HepG2 (cell line): ENCODE results near the gene OAT. TPM values are rescaled to one million over a fixed set of nuclear protein-coding genes. Genes with fewer than 3 reads are reported as not detected.

Experiments used
- CSRNP1 ChIP-seq: sonication (generic); formaldehyde crosslinking; IDR thresholded peaks from 2 replicates; pipeline ENCODE4 v1.8.1; 2023; ENCODE audit warnings: mild to moderate bottlenecking, missing genetic modification reagents
- FOXP4 ChIP-seq: sonication (generic); formaldehyde crosslinking; IDR thresholded peaks from 2 replicates; pipeline ENCODE4 v1.4.0; 2020; ENCODE audit warnings: missing genetic modification reagents
- ISX ChIP-seq: sonication (generic); formaldehyde crosslinking; conservative IDR thresholded peaks from 2 replicates; pipeline ENCODE4 v1.5.0; 2020; ENCODE audit warnings: missing genetic modification reagents
- KLF9 ChIP-seq: IDR thresholded peaks from 2 replicates; pipeline ENCODE4 v1.6.1; 2016; ENCODE audit warnings: low read depth
- RFX3 ChIP-seq: IDR thresholded peaks from 2 replicates; pipeline ENCODE4 v1.6.1; 2016; ENCODE audit warnings: missing biosample characterization, missing genetic modification reagents
- TGIF2 ChIP-seq: IDR thresholded peaks from 2 replicates; pipeline ENCODE4 v1.6.1; 2016; ENCODE audit warnings: control low read depth, missing compliant biosample characterization
- XBP1 ChIP-seq: sonication (generic); formaldehyde crosslinking; IDR thresholded peaks from 2 replicates; pipeline ENCODE4 v1.5.0; 2020; ENCODE audit warnings: missing genetic modification reagents
- ZNF441 ChIP-seq: sonication (generic); formaldehyde crosslinking; IDR thresholded peaks from 2 replicates; pipeline ENCODE4 v1.7.0; 2021; ENCODE audit warnings: missing genetic modification reagents, borderline replicate concordance
- ZNF512 ChIP-seq: sonication (generic); formaldehyde crosslinking; IDR thresholded peaks from 2 replicates; pipeline ENCODE4 v1.4.0; 2020; ENCODE audit warnings: mild to moderate bottlenecking, missing genetic modification reagents
- polyA plus RNA-seq, 8 experiments: library from polyadenylated mRNA; depleted of rRNA in 3 of 8; stranded (reverse) in 7 of 8; unstranded in 1 of 8; fragments of >200 nt; fragmentation: Illumina TruSeq in 4 of 8; extraction: Trizol in 4 of 8; gene quantifications; 2 replicates each; pipeline versions ENCODE4 v1.2.1 to v1.2.3, GENCODE V29; 2011 to 2016; ENCODE audit warnings: low read depth in 4 of 8, missing spikeins in 1 of 8, mixed read lengths in 1 of 8; ENCODE audit not compliant: insufficient read depth in 1 of 8
- total RNA-seq, 5 experiments: library from RNA; depleted of rRNA; stranded (reverse); fragments of >200 nt; fragmentation: Illumina TruSeq; extraction: Trizol; gene quantifications; 2 replicates each; pipeline ENCODE4 v1.2.3, GENCODE V29; 2016; ENCODE audit warnings: low read depth in 1 of 5
- TF ChIP-seq, protein P1 (sequence below): sonication (generic); formaldehyde crosslinking; IDR thresholded peaks from 2 replicates; pipeline ENCODE4 v1.4.0; 2020; ENCODE audit warnings: missing genetic modification reagents, borderline replicate concordance
- TF ChIP-seq, protein P2 (sequence below): sonication (generic); formaldehyde crosslinking; IDR thresholded peaks from 2 replicates; pipeline ENCODE4 v1.5.1; 2020; ENCODE audit warnings: mild to moderate bottlenecking, missing genetic modification reagents, borderline replicate concordance
- TF ChIP-seq, protein P3 (sequence below): sonication (generic); formaldehyde crosslinking; IDR thresholded peaks from 2 replicates; pipeline ENCODE4 v1.4.0; 2020; ENCODE audit warnings: missing genetic modification reagents, borderline replicate concordance

The OAT gene
- total and polyA plus RNA-seq, 2 of the 13 experiments (the other 11 are each of a cell fraction or from before 2014, with no cell fraction given), result 87.8 to 96.7 TPM

DNA sequence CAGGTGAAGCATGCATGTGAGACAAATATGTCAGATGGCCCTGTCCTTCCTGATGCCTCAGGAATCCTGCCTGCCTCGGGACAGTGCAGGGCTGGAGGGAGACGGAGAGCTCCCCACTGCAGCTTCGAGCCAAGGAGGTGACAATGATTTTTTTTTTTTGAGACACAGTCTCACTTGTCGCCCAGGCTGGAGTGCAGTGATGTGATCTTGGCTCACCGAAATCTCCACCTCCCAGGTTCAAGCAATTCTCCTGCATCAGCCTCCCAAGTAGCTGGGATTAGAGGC, 68.8 kb downstream of the OAT start (continued):
- TF ChIP-seq, protein P1, sequence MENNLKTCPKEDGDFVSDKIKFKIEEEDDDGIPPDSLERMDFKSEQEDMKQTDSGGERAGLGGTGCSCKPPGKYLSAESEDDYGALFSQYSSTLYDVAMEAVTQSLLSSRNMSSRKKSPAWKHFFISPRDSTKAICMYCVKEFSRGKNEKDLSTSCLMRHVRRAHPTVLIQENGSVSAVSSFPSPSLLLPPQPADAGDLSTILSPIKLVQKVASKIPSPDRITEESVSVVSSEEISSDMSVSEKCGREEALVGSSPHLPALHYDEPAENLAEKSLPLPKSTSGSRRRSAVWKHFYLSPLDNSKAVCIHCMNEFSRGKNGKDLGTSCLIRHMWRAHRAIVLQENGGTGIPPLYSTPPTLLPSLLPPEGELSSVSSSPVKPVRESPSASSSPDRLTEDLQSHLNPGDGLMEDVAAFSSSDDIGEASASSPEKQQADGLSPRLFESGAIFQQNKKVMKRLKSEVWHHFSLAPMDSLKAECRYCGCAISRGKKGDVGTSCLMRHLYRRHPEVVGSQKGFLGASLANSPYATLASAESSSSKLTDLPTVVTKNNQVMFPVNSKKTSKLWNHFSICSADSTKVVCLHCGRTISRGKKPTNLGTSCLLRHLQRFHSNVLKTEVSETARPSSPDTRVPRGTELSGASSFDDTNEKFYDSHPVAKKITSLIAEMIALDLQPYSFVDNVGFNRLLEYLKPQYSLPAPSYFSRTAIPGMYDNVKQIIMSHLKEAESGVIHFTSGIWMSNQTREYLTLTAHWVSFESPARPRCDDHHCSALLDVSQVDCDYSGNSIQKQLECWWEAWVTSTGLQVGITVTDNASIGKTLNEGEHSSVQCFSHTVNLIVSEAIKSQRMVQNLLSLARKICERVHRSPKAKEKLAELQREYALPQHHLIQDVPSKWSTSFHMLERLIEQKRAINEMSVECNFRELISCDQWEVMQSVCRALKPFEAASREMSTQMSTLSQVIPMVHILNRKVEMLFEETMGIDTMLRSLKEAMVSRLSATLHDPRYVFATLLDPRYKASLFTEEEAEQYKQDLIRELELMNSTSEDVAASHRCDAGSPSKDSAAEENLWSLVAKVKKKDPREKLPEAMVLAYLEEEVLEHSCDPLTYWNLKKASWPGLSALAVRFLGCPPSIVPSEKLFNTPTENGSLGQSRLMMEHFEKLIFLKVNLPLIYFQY (CRISPR knock-in tag), result no peak
- TF ChIP-seq KLF9 (CRISPR knock-in tag), result no peak
- TF ChIP-seq ZNF512, result no peak
- no peak for TF ChIP-seq ISX
- TF ChIP-seq, protein P2, sequence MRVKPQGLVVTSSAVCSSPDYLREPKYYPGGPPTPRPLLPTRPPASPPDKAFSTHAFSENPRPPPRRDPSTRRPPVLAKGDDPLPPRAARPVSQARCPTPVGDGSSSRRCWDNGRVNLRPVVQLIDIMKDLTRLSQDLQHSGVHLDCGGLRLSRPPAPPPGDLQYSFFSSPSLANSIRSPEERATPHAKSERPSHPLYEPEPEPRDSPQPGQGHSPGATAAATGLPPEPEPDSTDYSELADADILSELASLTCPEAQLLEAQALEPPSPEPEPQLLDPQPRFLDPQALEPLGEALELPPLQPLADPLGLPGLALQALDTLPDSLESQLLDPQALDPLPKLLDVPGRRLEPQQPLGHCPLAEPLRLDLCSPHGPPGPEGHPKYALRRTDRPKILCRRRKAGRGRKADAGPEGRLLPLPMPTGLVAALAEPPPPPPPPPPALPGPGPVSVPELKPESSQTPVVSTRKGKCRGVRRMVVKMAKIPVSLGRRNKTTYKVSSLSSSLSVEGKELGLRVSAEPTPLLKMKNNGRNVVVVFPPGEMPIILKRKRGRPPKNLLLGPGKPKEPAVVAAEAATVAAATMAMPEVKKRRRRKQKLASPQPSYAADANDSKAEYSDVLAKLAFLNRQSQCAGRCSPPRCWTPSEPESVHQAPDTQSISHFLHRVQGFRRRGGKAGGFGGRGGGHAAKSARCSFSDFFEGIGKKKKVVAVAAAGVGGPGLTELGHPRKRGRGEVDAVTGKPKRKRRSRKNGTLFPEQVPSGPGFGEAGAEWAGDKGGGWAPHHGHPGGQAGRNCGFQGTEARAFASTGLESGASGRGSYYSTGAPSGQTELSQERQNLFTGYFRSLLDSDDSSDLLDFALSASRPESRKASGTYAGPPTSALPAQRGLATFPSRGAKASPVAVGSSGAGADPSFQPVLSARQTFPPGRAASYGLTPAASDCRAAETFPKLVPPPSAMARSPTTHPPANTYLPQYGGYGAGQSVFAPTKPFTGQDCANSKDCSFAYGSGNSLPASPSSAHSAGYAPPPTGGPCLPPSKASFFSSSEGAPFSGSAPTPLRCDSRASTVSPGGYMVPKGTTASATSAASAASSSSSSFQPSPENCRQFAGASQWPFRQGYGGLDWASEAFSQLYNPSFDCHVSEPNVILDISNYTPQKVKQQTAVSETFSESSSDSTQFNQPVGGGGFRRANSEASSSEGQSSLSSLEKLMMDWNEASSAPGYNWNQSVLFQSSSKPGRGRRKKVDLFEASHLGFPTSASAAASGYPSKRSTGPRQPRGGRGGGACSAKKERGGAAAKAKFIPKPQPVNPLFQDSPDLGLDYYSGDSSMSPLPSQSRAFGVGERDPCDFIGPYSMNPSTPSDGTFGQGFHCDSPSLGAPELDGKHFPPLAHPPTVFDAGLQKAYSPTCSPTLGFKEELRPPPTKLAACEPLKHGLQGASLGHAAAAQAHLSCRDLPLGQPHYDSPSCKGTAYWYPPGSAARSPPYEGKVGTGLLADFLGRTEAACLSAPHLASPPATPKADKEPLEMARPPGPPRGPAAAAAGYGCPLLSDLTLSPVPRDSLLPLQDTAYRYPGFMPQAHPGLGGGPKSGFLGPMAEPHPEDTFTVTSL (CRISPR knock-in tag), result no peak
- TF ChIP-seq, protein P3, sequence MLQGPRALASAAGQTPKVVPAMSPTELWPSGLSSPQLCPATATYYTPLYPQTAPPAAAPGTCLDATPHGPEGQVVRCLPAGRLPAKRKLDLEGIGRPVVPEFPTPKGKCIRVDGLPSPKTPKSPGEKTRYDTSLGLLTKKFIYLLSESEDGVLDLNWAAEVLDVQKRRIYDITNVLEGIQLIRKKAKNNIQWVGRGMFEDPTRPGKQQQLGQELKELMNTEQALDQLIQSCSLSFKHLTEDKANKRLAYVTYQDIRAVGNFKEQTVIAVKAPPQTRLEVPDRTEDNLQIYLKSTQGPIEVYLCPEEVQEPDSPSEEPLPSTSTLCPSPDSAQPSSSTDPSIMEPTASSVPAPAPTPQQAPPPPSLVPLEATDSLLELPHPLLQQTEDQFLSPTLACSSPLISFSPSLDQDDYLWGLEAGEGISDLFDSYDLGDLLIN, result no peak
- no peak for TF ChIP-seq RFX3 (CRISPR knock-in tag)
- TF ChIP-seq FOXP4 (CRISPR knock-in tag), result no peak
- TF ChIP-seq ZNF441 (CRISPR knock-in tag), result no peak
- TF ChIP-seq CSRNP1 (CRISPR knock-in tag), result no peak
- no peak for TF ChIP-seq TGIF2
- TF ChIP-seq XBP1 (CRISPR knock-in tag), result no peak
